ENCODE measurements around the gene SOX3.

Gene SOX3

DNA sequence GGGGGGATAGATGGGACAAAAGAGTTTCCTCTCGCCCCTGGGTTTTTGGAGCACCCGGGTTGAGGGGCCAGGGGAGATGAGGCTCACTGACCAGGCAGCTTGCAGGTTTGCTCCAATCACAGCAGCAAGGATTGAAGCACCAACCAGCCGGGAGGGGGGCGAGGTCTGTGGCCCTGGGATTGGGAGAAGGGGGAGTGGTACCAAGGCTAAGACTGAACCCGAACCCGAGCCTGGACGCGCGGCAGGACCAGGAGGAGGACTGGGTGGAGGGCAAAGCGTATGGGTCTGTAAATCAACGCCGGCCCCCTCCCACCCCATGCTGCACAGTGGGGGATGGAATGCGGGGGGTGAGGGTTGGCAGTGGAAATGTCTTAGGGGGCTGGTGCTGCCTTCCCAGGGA lies 3.5 kb downstream of the SOX3 start:
- H3K4me3 ChIP-seq (ENCODE audit: low read depth, low read length), result no peak overlapping the region
- no peak for DNase-seq (ENCODE audit: low read depth)
- TF ChIP-seq, protein P1, sequence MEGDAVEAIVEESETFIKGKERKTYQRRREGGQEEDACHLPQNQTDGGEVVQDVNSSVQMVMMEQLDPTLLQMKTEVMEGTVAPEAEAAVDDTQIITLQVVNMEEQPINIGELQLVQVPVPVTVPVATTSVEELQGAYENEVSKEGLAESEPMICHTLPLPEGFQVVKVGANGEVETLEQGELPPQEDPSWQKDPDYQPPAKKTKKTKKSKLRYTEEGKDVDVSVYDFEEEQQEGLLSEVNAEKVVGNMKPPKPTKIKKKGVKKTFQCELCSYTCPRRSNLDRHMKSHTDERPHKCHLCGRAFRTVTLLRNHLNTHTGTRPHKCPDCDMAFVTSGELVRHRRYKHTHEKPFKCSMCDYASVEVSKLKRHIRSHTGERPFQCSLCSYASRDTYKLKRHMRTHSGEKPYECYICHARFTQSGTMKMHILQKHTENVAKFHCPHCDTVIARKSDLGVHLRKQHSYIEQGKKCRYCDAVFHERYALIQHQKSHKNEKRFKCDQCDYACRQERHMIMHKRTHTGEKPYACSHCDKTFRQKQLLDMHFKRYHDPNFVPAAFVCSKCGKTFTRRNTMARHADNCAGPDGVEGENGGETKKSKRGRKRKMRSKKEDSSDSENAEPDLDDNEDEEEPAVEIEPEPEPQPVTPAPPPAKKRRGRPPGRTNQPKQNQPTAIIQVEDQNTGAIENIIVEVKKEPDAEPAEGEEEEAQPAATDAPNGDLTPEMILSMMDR (IDR thresholded peaks at IDR 0.05; ENCODE audit: insufficient read depth, low read depth, low read length, missing control alignments), result no peak

DNA sequence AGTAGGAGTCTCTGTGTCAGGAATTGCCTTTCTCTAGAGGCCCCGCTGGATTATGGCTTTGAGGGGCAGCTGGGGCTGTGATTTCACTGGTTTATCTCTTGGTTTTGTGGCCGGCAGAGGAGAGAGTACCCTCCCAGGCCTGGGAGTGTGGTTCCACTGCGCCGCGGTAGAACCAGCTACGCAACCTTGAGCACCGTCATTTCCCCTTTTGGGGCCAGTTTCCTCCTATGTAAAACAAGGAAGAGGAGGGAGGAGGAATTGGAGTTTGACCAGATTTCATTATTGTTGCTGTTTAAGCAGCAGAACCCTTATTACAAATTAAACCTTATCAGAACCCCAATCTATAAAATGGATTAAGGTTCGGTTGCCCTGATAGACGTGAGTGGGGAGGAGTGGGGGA lies 4.4 kb downstream of the SOX3 start:
- no peak overlapping the region for H3K4me3 ChIP-seq (ENCODE audit: low read depth, low read length)
- DNase-seq (ENCODE audit: low read depth), result no peak
- TF ChIP-seq, protein P1 (IDR thresholded peaks at IDR 0.05; ENCODE audit: insufficient read depth, low read depth, low read length, missing control alignments), result no peak

DNA sequence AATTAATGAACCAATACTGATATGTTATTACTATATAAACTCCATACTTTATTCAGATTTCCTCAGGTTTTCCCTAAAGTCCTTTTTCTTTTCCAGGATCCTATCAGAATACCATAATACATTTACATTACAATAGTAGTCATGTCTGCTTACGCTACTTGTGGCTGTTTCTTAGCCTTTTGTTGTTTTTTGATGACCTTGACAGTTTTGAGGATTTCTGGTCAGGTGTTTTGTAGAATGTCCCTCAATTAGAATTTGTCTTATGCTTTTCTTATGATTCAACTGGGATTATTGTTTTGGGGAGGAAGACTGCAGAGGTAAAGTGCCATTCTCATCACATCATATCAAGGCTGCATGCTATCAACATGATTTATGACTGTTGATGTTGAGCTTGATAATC lies 9.1 kb downstream of the SOX3 start:
- TF ChIP-seq, protein P1 (IDR thresholded peaks at IDR 0.05; ENCODE audit: insufficient read depth, low read depth, low read length, missing control alignments), result no peak
- no peak for DNase-seq (ENCODE audit: low read depth)
- no peak overlapping the region for H3K4me3 ChIP-seq (ENCODE audit: low read depth, low read length)

DNA sequence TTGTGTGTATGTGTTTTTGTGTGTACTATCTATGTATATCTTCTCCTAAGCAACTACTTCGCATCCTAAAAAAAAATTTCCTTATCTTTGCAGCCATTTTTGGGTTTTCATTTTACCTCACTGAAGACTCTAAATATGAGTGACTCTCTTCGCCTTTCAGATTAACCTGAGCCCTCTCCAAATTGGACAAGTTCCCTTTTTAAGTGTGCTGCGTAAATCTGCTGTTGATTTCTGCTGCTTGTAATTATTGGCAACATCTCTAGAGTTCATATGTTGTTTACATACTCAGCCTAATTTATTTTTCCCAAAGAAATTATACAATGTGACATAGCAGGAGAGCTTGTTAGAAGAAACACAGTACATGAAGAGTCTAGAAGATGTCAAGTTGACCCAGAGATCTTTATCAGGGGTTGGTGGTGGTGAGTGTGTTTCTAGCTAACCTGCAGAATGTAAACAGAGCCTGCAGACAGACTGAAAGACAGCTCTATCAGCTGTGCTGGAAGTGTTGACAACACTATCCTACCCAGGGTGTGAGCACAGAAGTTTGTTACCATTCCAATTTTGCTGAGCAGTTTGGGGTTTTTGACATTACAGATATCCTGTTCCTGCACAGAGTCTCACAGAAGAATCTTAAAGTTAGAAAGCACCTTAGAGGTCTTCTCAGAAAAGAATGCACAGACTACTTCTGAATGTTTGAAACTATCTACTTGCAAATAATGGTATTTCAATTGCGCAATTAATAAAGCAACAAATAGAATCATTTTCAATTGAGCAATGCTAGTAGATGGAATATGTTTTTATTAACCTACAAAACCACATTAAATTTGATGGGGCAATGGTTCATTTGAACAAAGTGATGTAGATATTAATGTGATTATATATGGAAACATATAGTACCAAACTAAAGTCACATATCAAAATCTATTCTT lies 12.5 kb downstream of the SOX3 start:
- TF ChIP-seq, protein P1 (IDR thresholded peaks at IDR 0.05; ENCODE audit: insufficient read depth, low read depth, low read length, missing control alignments), result no peak
- DNase-seq (ENCODE audit: low read depth), result no peak
- H3K4me3 ChIP-seq (ENCODE audit: low read depth, low read length), result no peak overlapping the region

DNA sequence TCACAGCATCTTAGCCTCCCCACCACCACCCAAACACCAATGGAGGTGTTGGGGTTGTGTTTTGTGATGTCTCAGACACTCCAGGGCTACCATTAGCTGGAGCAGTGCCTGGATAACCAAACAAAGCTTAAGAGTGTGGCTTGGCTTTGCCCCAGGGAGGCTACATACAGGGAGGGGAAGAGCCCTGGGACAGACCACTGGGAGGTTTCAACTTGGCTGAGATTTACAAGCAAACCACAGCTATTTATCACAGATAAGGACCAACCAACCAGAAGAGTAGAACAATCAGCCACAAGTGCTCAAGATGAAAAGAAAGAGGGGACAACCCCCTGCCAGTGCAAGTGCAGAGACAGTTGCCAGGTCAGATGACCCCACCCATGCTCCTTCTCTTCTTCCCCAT lies 24.1 kb downstream of the SOX3 start:
- DNase-seq (ENCODE audit: low read depth), result no peak
- no peak overlapping the region for H3K4me3 ChIP-seq (ENCODE audit: low read depth, low read length)
- TF ChIP-seq, protein P1 (IDR thresholded peaks at IDR 0.05; ENCODE audit: insufficient read depth, low read depth, low read length, missing control alignments), result no peak

DNA sequence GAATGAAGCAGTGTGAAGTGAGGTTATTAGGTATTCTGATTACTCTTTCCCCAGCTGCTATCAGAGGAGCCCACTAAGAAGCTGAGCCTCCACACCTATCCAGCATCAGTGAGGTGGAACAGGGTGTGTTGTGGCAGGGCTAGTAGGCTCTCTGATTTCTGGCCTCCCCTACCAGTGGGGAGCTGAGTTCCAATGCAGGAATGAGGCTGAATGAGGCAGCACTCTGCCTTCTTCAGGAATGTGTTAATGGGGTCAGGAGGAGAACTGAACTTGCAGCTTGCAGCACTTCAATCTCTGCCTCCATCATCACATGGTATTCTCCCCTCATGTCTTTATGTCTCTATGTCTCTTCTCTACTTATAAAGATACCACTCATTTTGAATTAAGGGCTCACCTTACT lies 26.9 kb downstream of the SOX3 start:
- TF ChIP-seq, protein P1 (IDR thresholded peaks at IDR 0.05; ENCODE audit: insufficient read depth, low read depth, low read length, missing control alignments), result no peak
- no peak overlapping the region for H3K4me3 ChIP-seq (ENCODE audit: low read depth, low read length)
- DNase-seq (ENCODE audit: low read depth), result no peak

DNA sequence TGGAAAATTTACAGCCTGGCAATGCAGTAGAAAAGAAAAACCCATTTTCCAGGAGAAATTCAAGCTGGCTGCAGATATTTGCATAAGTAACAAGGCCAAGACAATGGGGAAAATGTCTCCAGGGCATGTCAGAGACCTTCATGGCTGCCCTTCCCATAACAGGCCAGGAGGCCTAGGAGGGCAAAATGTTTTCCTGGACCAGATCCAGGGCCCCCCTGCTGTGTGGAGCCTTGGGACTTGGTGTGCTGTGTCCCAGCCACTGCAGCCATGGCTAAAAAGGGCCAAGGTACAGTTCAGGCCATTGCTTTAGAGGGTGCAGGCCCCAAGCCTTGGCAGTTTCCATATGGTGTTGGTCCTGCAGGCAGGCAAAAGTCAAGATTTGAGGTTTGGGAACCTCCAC lies 29.8 kb downstream of the SOX3 start:
- TF ChIP-seq, protein P1 (IDR thresholded peaks at IDR 0.05; ENCODE audit: insufficient read depth, low read depth, low read length, missing control alignments), result no peak
- no peak for DNase-seq (ENCODE audit: low read depth)
- H3K4me3 ChIP-seq (ENCODE audit: low read depth, low read length), result no peak overlapping the region

All from GM12865 (cell line).